OCI-LY1 (cell line): Measurements from ENCODE around the gene ADD1.

Source experiments
- H2AFZ ChIP-seq: fragments of 200-600 bp; sonication (generic), shearing (Covaris generic); 2 replicates; pipeline ENCODE4 v1.6.0; 2014; ENCODE audit warnings: antibody characterized with exemption, mild to moderate bottlenecking, low read length
- H3F3A ChIP-seq: fragments of 200-600 bp; sonication (generic), shearing (Covaris generic); 2 replicates; pipeline ENCODE4 v1.6.0; 2014; ENCODE audit warnings: mild to moderate bottlenecking, antibody characterized with exemption, low read length, moderate library complexity; ENCODE audit not compliant: insufficient read depth
- H3K27ac ChIP-seq: fragments of 200-600 bp; sonication (generic); 2 replicates; pipeline ENCODE4 v1.5.1; 2014; ENCODE audit warnings: low read length, mixed run types, mild to moderate bottlenecking, low read depth; ENCODE audit not compliant: poor library complexity, severe bottlenecking
- H3K27me3 ChIP-seq: fragments of 200-600 bp; sonication (generic); 2 replicates; pipeline ENCODE4 v1.6.0; 2014; ENCODE audit warnings: antibody characterized with exemption, mild to moderate bottlenecking, low read length, moderate library complexity; ENCODE audit not compliant: insufficient read depth
- H3K36me3 ChIP-seq: fragments of 200-600 bp; sonication (generic); 2 replicates; pipeline ENCODE4 v1.6.1; 2014; ENCODE audit warnings: mild to moderate bottlenecking, antibody characterized with exemption, low read length, moderate library complexity, mixed read lengths; ENCODE audit not compliant: insufficient read depth
- H3K4me1 ChIP-seq: fragments of 200-600 bp; sonication (generic); 2 replicates; pipeline ENCODE4 v1.5.1; 2014; ENCODE audit warnings: mild to moderate bottlenecking, low read length, moderate library complexity; ENCODE audit not compliant: insufficient read depth, severe bottlenecking
- H3K4me2 ChIP-seq: fragments of 200-600 bp; sonication (generic), shearing (Covaris generic); 2 replicates; pipeline ENCODE4 v1.6.1; 2014; ENCODE audit warnings: low read length
- H3K4me3 ChIP-seq: fragments of 200-600 bp; sonication (generic); 2 replicates; pipeline ENCODE4 v1.5.1; 2014; ENCODE audit warnings: low read length, low read depth, mild to moderate bottlenecking, mixed read lengths; ENCODE audit not compliant: poor library complexity, severe bottlenecking
- H3K79me2 ChIP-seq: fragments of 200-600 bp; shearing (Covaris generic); 2 replicates; pipeline ENCODE4 v1.6.1; 2016; ENCODE audit warnings: mixed run types, low read length, mixed read lengths; ENCODE audit not compliant: insufficient read depth
- H3K9ac ChIP-seq: fragments of 200-600 bp; sonication (generic), shearing (Covaris generic); 2 replicates; pipeline ENCODE4 v1.6.1; 2014; ENCODE audit warnings: mild to moderate bottlenecking, low read length, mixed read lengths
- H3K9me2 ChIP-seq: fragments of 200-600 bp; sonication (generic), shearing (Covaris generic); 2 replicates; pipeline ENCODE4 v1.6.1; 2014; ENCODE audit warnings: low read depth, mild to moderate bottlenecking, low read length, mixed read lengths
- H3K9me3 ChIP-seq: fragments of 200-600 bp; shearing (Covaris generic); 2 replicates; pipeline ENCODE4 v1.6.1; 2014; ENCODE audit warnings: low read length, mixed read lengths
- H4K20me1 ChIP-seq: fragments of 200-600 bp; sonication (generic), shearing (Covaris generic); 2 replicates; pipeline ENCODE4 v1.6.0; 2016; ENCODE audit warnings: mild to moderate bottlenecking, low read length; ENCODE audit not compliant: insufficient read depth
- CTCF ChIP-seq: fragments of 200-600 bp; sonication (generic), shearing (Covaris generic); IDR thresholded peaks from 2 replicates; pipeline ENCODE4 v1.5.1; 2017; ENCODE audit warnings: mild to moderate bottlenecking, antibody characterized with exemption, low read length, moderate library complexity, mixed read lengths
- EZH2 ChIP-seq: fragments of 200-600 bp; sonication (generic), shearing (Covaris generic); IDR thresholded peaks from 2 replicates; pipeline ENCODE4 v1.8.0; 2017; ENCODE audit warnings: borderline replicate concordance, mixed run types, mild to moderate bottlenecking, antibody characterized with exemption, low read length, moderate library complexity, mixed read lengths

The ADD1 gene

GRCh38 chr4:2946812-2947600 lies 103.4 kb downstream of the ADD1 start:
- Histone ChIP-seq H3K27me3 (no peaks in the 10 kb centered on the region), H4K20me1 (no peaks in the 10 kb centered on the region), H3K27ac (no peak overlapping the region), H3F3A (no peaks in the 10 kb centered on the region), H3K9me2 (no peaks in the 10 kb centered on the region), H3K4me2 (no peak overlapping the region), H3K9ac (no peak overlapping the region), H3K36me3 (peaks cover 77% of the 10 kb centered on the region), H3K4me1 (peaks cover 12% of the 10 kb centered on the region), H3K9me3 (no peaks in the 10 kb centered on the region), H2AFZ (no peak overlapping the region), H3K4me3 (no peak overlapping the region), H3K79me2 (no peaks in the 10 kb centered on the region)
- TF ChIP-seq CTCF (no peak), EZH2 (no peak)

GRCh38 chr4:2947926-2948325 lies 104.3 kb downstream of the ADD1 start:
- Histone ChIP-seq H4K20me1 (no peaks in the 10 kb centered on the region), H3F3A (no peaks in the 10 kb centered on the region), H3K9me3 (no peaks in the 10 kb centered on the region), H3K36me3 (peaks cover 73% of the 10 kb centered on the region), H3K9me2 (no peaks in the 10 kb centered on the region), H3K27ac (no peak overlapping the region), H3K4me2 (no peak overlapping the region), H3K4me3 (no peak overlapping the region), H3K79me2 (no peaks in the 10 kb centered on the region), H3K27me3 (no peaks in the 10 kb centered on the region), H2AFZ (no peak overlapping the region), H3K4me1 (peaks cover 2% of the 10 kb centered on the region), H3K9ac (no peak overlapping the region)
- TF ChIP-seq EZH2: no peak
- TF ChIP-seq CTCF: no peak

GRCh38 chr4:2948895-2949781 lies 105.5 kb downstream of the ADD1 start:
- Histone ChIP-seq H3K4me2 (no peak overlapping the region), H3K9me2 (no peaks in the 10 kb centered on the region), H3K9me3 (no peaks in the 10 kb centered on the region), H4K20me1 (no peaks in the 10 kb centered on the region), H2AFZ (no peak overlapping the region), H3K27me3 (no peaks in the 10 kb centered on the region), H3K4me3 (no peak overlapping the region), H3K9ac (no peak overlapping the region), H3K27ac (no peak overlapping the region), H3K4me1 (no peaks in the 10 kb centered on the region), H3K36me3 (peaks cover 79% of the 10 kb centered on the region), H3K79me2 (no peaks in the 10 kb centered on the region), H3F3A (no peaks in the 10 kb centered on the region)
- TF ChIP-seq EZH2: no peak
- TF ChIP-seq CTCF: peak; percentile 22
